WTC11 (cell line): Measurements from ENCODE around the gene FBXL12. TPM values are rescaled to one million over a fixed set of nuclear protein-coding genes. Genes with fewer than 3 reads are reported as not detected.

Source experiments
- ATAC-seq: fragments of 200-7000 bp; cut with Tn5 transposase; 2 replicates; pipeline ENCODE4 v1.10.0; 2021; ENCODE audit warnings: mild to moderate bottlenecking, moderate library complexity
- CTCF ChIA-PET: fragments of 300-600 bp; sonication (Branson Sonifier 250); formaldehyde crosslinking; loops from one replicate; lab custom pipeline; 2021; ENCODE audit warnings: antibody characterized with exemption; lab: Charles Lee
- POLR2A ChIA-PET: fragments of 350-600 bp; sonication (Branson Sonifier 250); formaldehyde crosslinking; loops from one replicate; lab custom pipeline; 2021; ENCODE audit warnings: antibody characterized with exemption; lab: Charles Lee
- DNase-seq: peaks from one replicate; pipeline ENCODE4 v3.0.0; 2021; ENCODE audit warnings: low spot score
- H3K27ac Mint-ChIP-seq: 2 replicates; pipeline ENCODE4 v1.8.0; 2021; ENCODE audit warnings: mixed read lengths
- H3K27me3 Mint-ChIP-seq: 2 replicates; pipeline ENCODE4 v1.8.0; 2021; ENCODE audit warnings: low read depth, mild to moderate bottlenecking, moderate library complexity, mixed read lengths
- H3K36me3 Mint-ChIP-seq: 2 replicates; pipeline ENCODE4 v1.8.0; 2021; ENCODE audit warnings: mixed read lengths
- H3K4me1 Mint-ChIP-seq: 2 replicates; pipeline ENCODE4 v1.8.0; 2022; ENCODE audit warnings: mixed read lengths
- H3K4me3 Mint-ChIP-seq: 2 replicates; pipeline ENCODE4 v1.8.0; 2021; ENCODE audit warnings: mild to moderate bottlenecking, moderate library complexity, mixed read lengths
- H3K9me3 Mint-ChIP-seq: 2 replicates; pipeline ENCODE4 v1.8.0; 2021; ENCODE audit warnings: mixed read lengths
- ATF1 ChIP-seq: sonication (generic); formaldehyde crosslinking; IDR thresholded peaks from 2 replicates; pipeline ENCODE4 v1.8.1; 2023; ENCODE audit warnings: mild to moderate bottlenecking, moderate library complexity, missing genetic modification reagents
- CREM ChIP-seq: sonication (generic); formaldehyde crosslinking; IDR thresholded peaks from 2 replicates; pipeline ENCODE4 v1.8.1; 2022; ENCODE audit warnings: mild to moderate bottlenecking, missing genetic modification reagents, moderate library complexity
- E2F5 ChIP-seq: sonication (generic); formaldehyde crosslinking; IDR thresholded peaks from 2 replicates; pipeline ENCODE4 v1.8.1; 2022; ENCODE audit warnings: mild to moderate bottlenecking, moderate library complexity, missing genetic modification reagents
- ESRRA ChIP-seq: sonication (generic); formaldehyde crosslinking; IDR thresholded peaks from 2 replicates; pipeline ENCODE4 v1.8.1; 2022; ENCODE audit warnings: mild to moderate bottlenecking, missing genetic modification reagents, borderline replicate concordance
- GABPB1 ChIP-seq: sonication (generic); formaldehyde crosslinking; IDR thresholded peaks from 2 replicates; pipeline ENCODE4 v1.8.1; 2023; ENCODE audit warnings: mild to moderate bottlenecking, missing genetic modification reagents
- GRHL2 ChIP-seq: fragments of 250-450 bp; sonication (Bioruptor Pico); IDR thresholded peaks from 2 replicates; pipeline ENCODE4 v1.8.0; 2022; ENCODE audit warnings: mild to moderate bottlenecking, moderate library complexity; ENCODE audit not compliant: insufficient replicate concordance, severe bottlenecking
- GTF2I ChIP-seq: fragments of 250-450 bp; sonication (Bioruptor Pico); conservative IDR thresholded peaks from 2 replicates; pipeline ENCODE4 v1.4.0; 2021; ENCODE audit warnings: mild to moderate bottlenecking
- NR2C2 ChIP-seq: sonication (generic); formaldehyde crosslinking; IDR thresholded peaks from 2 replicates; pipeline ENCODE4 v1.8.0; 2022; ENCODE audit warnings: mild to moderate bottlenecking, missing genetic modification reagents
- PRDM15 ChIP-seq: sonication (generic); formaldehyde crosslinking; IDR thresholded peaks from 2 replicates; pipeline ENCODE4 v1.8.0; 2022; ENCODE audit warnings: missing genetic modification reagents
- RORB ChIP-seq: fragments of 250-450 bp; sonication (Bioruptor Pico); IDR thresholded peaks from 2 replicates; pipeline ENCODE4 v1.9.0; 2021; ENCODE audit warnings: mild to moderate bottlenecking
- SMAD4 ChIP-seq: sonication (generic); formaldehyde crosslinking; IDR thresholded peaks from 2 replicates; pipeline ENCODE4 v1.8.0; 2022; ENCODE audit warnings: mild to moderate bottlenecking, missing genetic modification reagents
- SOX15 ChIP-seq: fragments of 250-450 bp; sonication (Bioruptor Pico); IDR thresholded peaks from 2 replicates; pipeline ENCODE4 v1.9.0; 2021; ENCODE audit warnings: mild to moderate bottlenecking
- TEAD1 ChIP-seq: sonication (generic); formaldehyde crosslinking; IDR thresholded peaks from 2 replicates; pipeline ENCODE4 v1.8.0; 2022; ENCODE audit warnings: mild to moderate bottlenecking, missing genetic modification reagents
- TP53 ChIP-seq: sonication (generic); formaldehyde crosslinking; IDR thresholded peaks from 2 replicates; pipeline ENCODE4 v1.8.1; 2023; ENCODE audit warnings: mild to moderate bottlenecking, missing genetic modification reagents
- USF1 ChIP-seq: sonication (generic); formaldehyde crosslinking; IDR thresholded peaks from 2 replicates; pipeline ENCODE4 v1.8.0; 2022; ENCODE audit warnings: mild to moderate bottlenecking, missing genetic modification reagents
- ZBTB43 ChIP-seq: sonication (generic); formaldehyde crosslinking; IDR thresholded peaks from 2 replicates; pipeline ENCODE4 v1.8.1; 2023; ENCODE audit warnings: mild to moderate bottlenecking, missing genetic modification reagents
- ZNF121 ChIP-seq: sonication (generic); formaldehyde crosslinking; IDR thresholded peaks from 2 replicates; pipeline ENCODE4 v1.8.0; 2023; ENCODE audit warnings: missing genetic modification reagents
- ZNF138 ChIP-seq: sonication (generic); formaldehyde crosslinking; conservative IDR thresholded peaks from 2 replicates; pipeline ENCODE4 v1.8.1; 2022; ENCODE audit warnings: mild to moderate bottlenecking, moderate library complexity, missing genetic modification reagents
- ZNF281 ChIP-seq: sonication (generic); formaldehyde crosslinking; IDR thresholded peaks from 2 replicates; pipeline ENCODE4 v1.8.0; 2023; ENCODE audit warnings: mild to moderate bottlenecking, missing genetic modification reagents
- ZNF317 ChIP-seq: sonication (generic); formaldehyde crosslinking; IDR thresholded peaks from 2 replicates; pipeline ENCODE4 v1.8.1; 2023; ENCODE audit warnings: low read depth, mild to moderate bottlenecking, moderate library complexity, missing genetic modification reagents, borderline replicate concordance
- total RNA-seq: library from RNA; stranded (reverse); gene quantifications from 3 replicates; pipeline ENCODE4 v1.2.3, GENCODE V29; 2021
- TF ChIP-seq, protein P1 (sequence below): sonication (generic); formaldehyde crosslinking; conservative IDR thresholded peaks from 2 replicates; pipeline ENCODE4 v1.8.1; 2023; ENCODE audit warnings: mild to moderate bottlenecking, low read depth, missing genetic modification reagents, moderate library complexity
- TF ChIP-seq, protein P2 (sequence below): sonication (generic); formaldehyde crosslinking; IDR thresholded peaks from 2 replicates; pipeline ENCODE4 v1.8.1; 2023; ENCODE audit warnings: mild to moderate bottlenecking, missing genetic modification reagents, moderate library complexity
- TF ChIP-seq, protein P3 (sequence below): fragments of 200-600 bp; IDR thresholded peaks from 2 replicates; pipeline ENCODE4 v1.8.0; 2022; ENCODE audit warnings: antibody characterized with exemption

Gene FBXL12
- total RNA-seq, 1 experiment from 2014 or later: 37.6 TPM

GRCh38 chr19:9862938-9863337 is 44.1 kb upstream of the FBXL12 start (continued):
- TF ChIP-seq ZNF281 (CRISPR knock-in tag): no peak
- no peak for TF ChIP-seq TEAD1 (CRISPR knock-in tag)
- no peak for TF ChIP-seq NR2C2
- TF ChIP-seq USF1 (CRISPR knock-in tag): no peak
- no peak for TF ChIP-seq SMAD4 (CRISPR knock-in tag)
- TF ChIP-seq CREM (CRISPR knock-in tag): no peak
- no peak for TF ChIP-seq ZNF138
- no peak for TF ChIP-seq GRHL2
- TF ChIP-seq, all 79 proteins: peak for 0

- ChIA-PET CTCF (no interaction called here), POLR2A (no interaction called here)
- ATAC-seq: no peak
- H3K27ac Mint-ChIP-seq: no peak overlapping the region
- no peak for DNase-seq
- H3K9me3 Mint-ChIP-seq: no peaks in the 10 kb centered on the region
- H3K4me3 Mint-ChIP-seq: no peak overlapping the region
- peaks cover 19% of the 10 kb centered on the region for H3K4me1 Mint-ChIP-seq
- peaks cover 25% of the 10 kb centered on the region for H3K36me3 Mint-ChIP-seq
- H3K27me3 Mint-ChIP-seq: no peaks in the 10 kb centered on the region
- TF ChIP-seq, protein P1, sequence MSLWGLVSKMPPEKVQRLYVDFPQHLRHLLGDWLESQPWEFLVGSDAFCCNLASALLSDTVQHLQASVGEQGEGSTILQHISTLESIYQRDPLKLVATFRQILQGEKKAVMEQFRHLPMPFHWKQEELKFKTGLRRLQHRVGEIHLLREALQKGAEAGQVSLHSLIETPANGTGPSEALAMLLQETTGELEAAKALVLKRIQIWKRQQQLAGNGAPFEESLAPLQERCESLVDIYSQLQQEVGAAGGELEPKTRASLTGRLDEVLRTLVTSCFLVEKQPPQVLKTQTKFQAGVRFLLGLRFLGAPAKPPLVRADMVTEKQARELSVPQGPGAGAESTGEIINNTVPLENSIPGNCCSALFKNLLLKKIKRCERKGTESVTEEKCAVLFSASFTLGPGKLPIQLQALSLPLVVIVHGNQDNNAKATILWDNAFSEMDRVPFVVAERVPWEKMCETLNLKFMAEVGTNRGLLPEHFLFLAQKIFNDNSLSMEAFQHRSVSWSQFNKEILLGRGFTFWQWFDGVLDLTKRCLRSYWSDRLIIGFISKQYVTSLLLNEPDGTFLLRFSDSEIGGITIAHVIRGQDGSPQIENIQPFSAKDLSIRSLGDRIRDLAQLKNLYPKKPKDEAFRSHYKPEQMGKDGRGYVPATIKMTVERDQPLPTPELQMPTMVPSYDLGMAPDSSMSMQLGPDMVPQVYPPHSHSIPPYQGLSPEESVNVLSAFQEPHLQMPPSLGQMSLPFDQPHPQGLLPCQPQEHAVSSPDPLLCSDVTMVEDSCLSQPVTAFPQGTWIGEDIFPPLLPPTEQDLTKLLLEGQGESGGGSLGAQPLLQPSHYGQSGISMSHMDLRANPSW (CRISPR knock-in tag): no peak
- TF ChIP-seq ATF1 (CRISPR knock-in tag) (no peak), ZNF121 (CRISPR knock-in tag) (no peak), E2F5 (CRISPR knock-in tag) (no peak), TP53 (CRISPR knock-in tag) (no peak), ESRRA (CRISPR knock-in tag) (no peak), SOX15 (CRISPR knock-in tag) (no peak), PRDM15 (CRISPR knock-in tag) (no peak), ZNF317 (CRISPR knock-in tag) (no peak), RORB (CRISPR knock-in tag) (no peak), GABPB1 (CRISPR knock-in tag) (no peak), GTF2I (CRISPR knock-in tag) (no peak), ZBTB43 (CRISPR knock-in tag) (no peak)
- TF ChIP-seq, protein P2, sequence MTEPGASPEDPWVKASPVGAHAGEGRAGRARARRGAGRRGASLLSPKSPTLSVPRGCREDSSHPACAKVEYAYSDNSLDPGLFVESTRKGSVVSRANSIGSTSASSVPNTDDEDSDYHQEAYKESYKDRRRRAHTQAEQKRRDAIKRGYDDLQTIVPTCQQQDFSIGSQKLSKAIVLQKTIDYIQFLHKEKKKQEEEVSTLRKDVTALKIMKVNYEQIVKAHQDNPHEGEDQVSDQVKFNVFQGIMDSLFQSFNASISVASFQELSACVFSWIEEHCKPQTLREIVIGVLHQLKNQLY (CRISPR knock-in tag): no peak
- TF ChIP-seq, protein P3, sequence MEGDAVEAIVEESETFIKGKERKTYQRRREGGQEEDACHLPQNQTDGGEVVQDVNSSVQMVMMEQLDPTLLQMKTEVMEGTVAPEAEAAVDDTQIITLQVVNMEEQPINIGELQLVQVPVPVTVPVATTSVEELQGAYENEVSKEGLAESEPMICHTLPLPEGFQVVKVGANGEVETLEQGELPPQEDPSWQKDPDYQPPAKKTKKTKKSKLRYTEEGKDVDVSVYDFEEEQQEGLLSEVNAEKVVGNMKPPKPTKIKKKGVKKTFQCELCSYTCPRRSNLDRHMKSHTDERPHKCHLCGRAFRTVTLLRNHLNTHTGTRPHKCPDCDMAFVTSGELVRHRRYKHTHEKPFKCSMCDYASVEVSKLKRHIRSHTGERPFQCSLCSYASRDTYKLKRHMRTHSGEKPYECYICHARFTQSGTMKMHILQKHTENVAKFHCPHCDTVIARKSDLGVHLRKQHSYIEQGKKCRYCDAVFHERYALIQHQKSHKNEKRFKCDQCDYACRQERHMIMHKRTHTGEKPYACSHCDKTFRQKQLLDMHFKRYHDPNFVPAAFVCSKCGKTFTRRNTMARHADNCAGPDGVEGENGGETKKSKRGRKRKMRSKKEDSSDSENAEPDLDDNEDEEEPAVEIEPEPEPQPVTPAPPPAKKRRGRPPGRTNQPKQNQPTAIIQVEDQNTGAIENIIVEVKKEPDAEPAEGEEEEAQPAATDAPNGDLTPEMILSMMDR: no peak
Observed at GRCh38 chr19:9861503-9861902, 42.6 kb upstream of the FBXL12 start.
